HEK293 (cell line): ENCODE results near the gene ATP5MC2.
A peak's percentile ranks its signal among the peaks of the same experiment; 100 is the strongest.

Source experiments
- REPIN1 ChIP-seq: fragments of 450-650 bp; formaldehyde crosslinking; IDR thresholded peaks from 2 replicates; pipeline ENCODE4 v1.5.1; 2017; ENCODE audit warnings: missing biosample characterization, missing genetic modification characterization, low read depth
- WT1 ChIP-seq: fragments of 450-650 bp; formaldehyde crosslinking; IDR thresholded peaks from 2 replicates; pipeline ENCODE4 v1.5.1; 2016; ENCODE audit warnings: missing biosample characterization, missing genetic modification characterization
- ZNF266 ChIP-seq: fragments of 450-650 bp; formaldehyde crosslinking; IDR thresholded peaks from 2 replicates; pipeline ENCODE4 v1.5.1; 2016; ENCODE audit warnings: missing biosample characterization, missing genetic modification characterization, low read depth
- ZNF311 ChIP-seq: fragments of 450-650 bp; formaldehyde crosslinking; IDR thresholded peaks from 2 replicates; pipeline ENCODE4 v1.5.1; 2017; ENCODE audit warnings: missing biosample characterization, missing genetic modification characterization, borderline replicate concordance
- ZNF416 ChIP-seq: fragments of 450-650 bp; formaldehyde crosslinking; IDR thresholded peaks from 2 replicates; pipeline ENCODE4 v1.5.1; 2016; ENCODE audit warnings: missing biosample characterization, missing genetic modification characterization
- ZNF423 ChIP-seq: fragments of 450-650 bp; formaldehyde crosslinking; IDR thresholded peaks from 2 replicates; pipeline ENCODE4 v1.5.1; 2016; ENCODE audit warnings: missing biosample characterization, missing genetic modification characterization
- ZNF426 ChIP-seq: fragments of 450-650 bp; formaldehyde crosslinking; IDR thresholded peaks from 2 replicates; pipeline ENCODE4 v1.5.1; 2017; ENCODE audit warnings: missing biosample characterization, missing genetic modification characterization, mild to moderate bottlenecking, inconsistent platforms, moderate library complexity
- ZNF530 ChIP-seq: fragments of 450-650 bp; formaldehyde crosslinking; IDR thresholded peaks from 2 replicates; pipeline ENCODE4 v1.5.1; 2016; ENCODE audit warnings: low read depth, missing biosample characterization, missing genetic modification characterization
- ZNF596 ChIP-seq: fragments of 450-650 bp; IDR thresholded peaks from 2 replicates; pipeline ENCODE4 v1.5.0; 2018; ENCODE audit warnings: missing biosample characterization, mild to moderate bottlenecking, missing genetic modification characterization, moderate library complexity
- ZNF677 ChIP-seq: fragments of 450-650 bp; IDR thresholded peaks from 2 replicates; pipeline ENCODE4 v1.5.0; 2018; ENCODE audit warnings: missing biosample characterization, mild to moderate bottlenecking, missing genetic modification characterization, moderate library complexity
- ZSCAN16 ChIP-seq: fragments of 450-650 bp; formaldehyde crosslinking; IDR thresholded peaks from 2 replicates; pipeline ENCODE4 v1.5.1; 2016; ENCODE audit warnings: missing biosample characterization, missing genetic modification characterization
- TF ChIP-seq, protein P1 (sequence below): fragments of 450-650 bp; IDR thresholded peaks from 2 replicates; pipeline ENCODE4 v1.5.1; 2018; ENCODE audit warnings: missing biosample characterization, missing genetic modification characterization
- TF ChIP-seq, protein P2 (sequence below): fragments of 450-650 bp; formaldehyde crosslinking; conservative IDR thresholded peaks from 2 replicates; pipeline ENCODE4 v1.5.1; 2016; ENCODE audit warnings: low read depth, missing biosample characterization, missing genetic modification characterization
- TF ChIP-seq, protein P3 (sequence below): fragments of 450-650 bp; formaldehyde crosslinking; IDR thresholded peaks from 2 replicates; pipeline ENCODE4 v1.5.1; 2016; ENCODE audit warnings: missing biosample characterization, missing genetic modification characterization
- TF ChIP-seq, protein P4 (sequence below): fragments of 450-650 bp; formaldehyde crosslinking; IDR thresholded peaks from 2 replicates; pipeline ENCODE4 v1.5.1; 2016; ENCODE audit warnings: missing biosample characterization, missing genetic modification characterization
- TF ChIP-seq, protein P5 (sequence below): fragments of 450-650 bp; formaldehyde crosslinking; IDR thresholded peaks from 2 replicates; pipeline ENCODE4 v1.5.1; 2016; ENCODE audit warnings: missing biosample characterization, missing genetic modification characterization
- TF ChIP-seq, protein P6 (sequence below): fragments of 450-650 bp; formaldehyde crosslinking; IDR thresholded peaks from 2 replicates; pipeline ENCODE4 v1.5.1; 2016; ENCODE audit warnings: missing biosample characterization, missing genetic modification characterization
- TF ChIP-seq, protein P7 (sequence below): fragments of 450-650 bp; formaldehyde crosslinking; IDR thresholded peaks from 2 replicates; pipeline ENCODE4 v1.5.1; 2017; ENCODE audit warnings: missing biosample characterization, mild to moderate bottlenecking, missing genetic modification characterization, moderate library complexity
- TF ChIP-seq, protein P8 (sequence below): fragments of 450-650 bp; formaldehyde crosslinking; IDR thresholded peaks from 2 replicates; pipeline ENCODE4 v1.5.1; 2016; ENCODE audit warnings: missing biosample characterization, missing genetic modification characterization
- TF ChIP-seq, protein P9 (sequence below): fragments of 450-650 bp; formaldehyde crosslinking; IDR thresholded peaks from 2 replicates; pipeline ENCODE4 v1.5.1; 2016; ENCODE audit warnings: missing biosample characterization, missing genetic modification characterization
- TF ChIP-seq, protein P10 (sequence below): fragments of 450-650 bp; formaldehyde crosslinking; IDR thresholded peaks from 2 replicates; pipeline ENCODE4 v1.5.1; 2017; ENCODE audit warnings: missing biosample characterization, missing genetic modification characterization

The ATP5MC2 gene

DNA sequence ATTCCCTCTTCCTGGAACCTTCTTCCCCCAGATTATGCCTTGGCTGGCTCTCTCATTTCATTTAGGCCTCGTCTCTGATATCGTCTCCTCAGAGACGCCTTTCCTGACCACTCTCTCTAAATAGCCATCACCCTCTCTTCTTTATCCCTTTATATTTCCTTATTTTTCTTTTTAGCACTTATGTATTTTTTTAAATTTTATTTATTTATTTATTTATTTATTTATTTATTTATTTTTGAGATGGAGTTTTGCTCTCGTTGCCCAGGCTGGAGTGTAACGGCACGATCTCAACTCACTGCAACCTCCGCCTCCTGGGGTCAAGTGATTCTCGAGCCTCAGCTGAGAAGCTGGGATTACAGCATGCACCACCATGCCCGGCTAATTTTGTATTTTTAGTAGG is 8.1 kb upstream of the ATP5MC2 start (continued):
- peak; percentile 90 for TF ChIP-seq ZNF426 (tag by site-specific recombination)
- TF ChIP-seq, protein P1, sequence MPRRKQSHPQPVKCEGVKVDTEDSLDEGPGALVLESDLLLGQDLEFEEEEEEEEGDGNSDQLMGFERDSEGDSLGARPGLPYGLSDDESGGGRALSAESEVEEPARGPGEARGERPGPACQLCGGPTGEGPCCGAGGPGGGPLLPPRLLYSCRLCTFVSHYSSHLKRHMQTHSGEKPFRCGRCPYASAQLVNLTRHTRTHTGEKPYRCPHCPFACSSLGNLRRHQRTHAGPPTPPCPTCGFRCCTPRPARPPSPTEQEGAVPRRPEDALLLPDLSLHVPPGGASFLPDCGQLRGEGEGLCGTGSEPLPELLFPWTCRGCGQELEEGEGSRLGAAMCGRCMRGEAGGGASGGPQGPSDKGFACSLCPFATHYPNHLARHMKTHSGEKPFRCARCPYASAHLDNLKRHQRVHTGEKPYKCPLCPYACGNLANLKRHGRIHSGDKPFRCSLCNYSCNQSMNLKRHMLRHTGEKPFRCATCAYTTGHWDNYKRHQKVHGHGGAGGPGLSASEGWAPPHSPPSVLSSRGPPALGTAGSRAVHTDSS (tag by site-specific recombination) = no peak
- TF ChIP-seq ZSCAN16 (tag by site-specific recombination) = no peak
- TF ChIP-seq, protein P2, sequence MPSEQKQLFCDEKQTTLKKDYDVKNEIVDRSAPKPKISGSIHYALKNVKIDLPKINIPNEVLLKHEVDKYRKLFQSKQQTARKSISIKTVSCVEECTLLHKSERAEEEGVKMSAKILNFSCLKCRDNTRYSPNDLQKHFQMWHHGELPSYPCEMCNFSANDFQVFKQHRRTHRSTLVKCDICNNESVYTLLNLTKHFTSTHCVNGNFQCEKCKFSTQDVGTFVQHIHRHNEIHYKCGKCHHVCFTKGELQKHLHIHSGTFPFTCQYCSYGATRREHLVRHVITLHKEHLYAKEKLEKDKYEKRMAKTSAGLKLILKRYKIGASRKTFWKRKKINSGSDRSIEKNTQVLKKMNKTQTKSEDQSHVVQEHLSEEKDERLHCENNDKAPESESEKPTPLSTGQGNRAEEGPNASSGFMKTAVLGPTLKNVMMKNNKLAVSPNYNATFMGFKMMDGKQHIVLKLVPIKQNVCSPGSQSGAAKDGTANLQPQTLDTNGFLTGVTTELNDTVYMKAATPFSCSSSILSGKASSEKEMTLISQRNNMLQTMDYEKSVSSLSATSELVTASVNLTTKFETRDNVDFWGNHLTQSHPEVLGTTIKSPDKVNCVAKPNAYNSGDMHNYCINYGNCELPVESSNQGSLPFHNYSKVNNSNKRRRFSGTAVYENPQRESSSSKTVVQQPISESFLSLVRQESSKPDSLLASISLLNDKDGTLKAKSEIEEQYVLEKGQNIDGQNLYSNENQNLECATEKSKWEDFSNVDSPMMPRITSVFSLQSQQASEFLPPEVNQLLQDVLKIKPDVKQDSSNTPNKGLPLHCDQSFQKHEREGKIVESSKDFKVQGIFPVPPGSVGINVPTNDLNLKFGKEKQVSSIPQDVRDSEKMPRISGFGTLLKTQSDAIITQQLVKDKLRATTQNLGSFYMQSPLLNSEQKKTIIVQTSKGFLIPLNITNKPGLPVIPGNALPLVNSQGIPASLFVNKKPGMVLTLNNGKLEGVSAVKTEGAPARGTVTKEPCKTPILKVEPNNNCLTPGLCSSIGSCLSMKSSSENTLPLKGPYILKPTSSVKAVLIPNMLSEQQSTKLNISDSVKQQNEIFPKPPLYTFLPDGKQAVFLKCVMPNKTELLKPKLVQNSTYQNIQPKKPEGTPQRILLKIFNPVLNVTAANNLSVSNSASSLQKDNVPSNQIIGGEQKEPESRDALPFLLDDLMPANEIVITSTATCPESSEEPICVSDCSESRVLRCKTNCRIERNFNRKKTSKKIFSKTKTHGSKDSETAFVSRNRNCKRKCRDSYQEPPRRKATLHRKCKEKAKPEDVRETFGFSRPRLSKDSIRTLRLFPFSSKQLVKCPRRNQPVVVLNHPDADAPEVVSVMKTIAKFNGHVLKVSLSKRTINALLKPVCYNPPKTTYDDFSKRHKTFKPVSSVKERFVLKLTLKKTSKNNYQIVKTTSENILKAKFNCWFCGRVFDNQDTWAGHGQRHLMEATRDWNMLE (tag by site-specific recombination) = peak; percentile 89
- TF ChIP-seq, protein P3, sequence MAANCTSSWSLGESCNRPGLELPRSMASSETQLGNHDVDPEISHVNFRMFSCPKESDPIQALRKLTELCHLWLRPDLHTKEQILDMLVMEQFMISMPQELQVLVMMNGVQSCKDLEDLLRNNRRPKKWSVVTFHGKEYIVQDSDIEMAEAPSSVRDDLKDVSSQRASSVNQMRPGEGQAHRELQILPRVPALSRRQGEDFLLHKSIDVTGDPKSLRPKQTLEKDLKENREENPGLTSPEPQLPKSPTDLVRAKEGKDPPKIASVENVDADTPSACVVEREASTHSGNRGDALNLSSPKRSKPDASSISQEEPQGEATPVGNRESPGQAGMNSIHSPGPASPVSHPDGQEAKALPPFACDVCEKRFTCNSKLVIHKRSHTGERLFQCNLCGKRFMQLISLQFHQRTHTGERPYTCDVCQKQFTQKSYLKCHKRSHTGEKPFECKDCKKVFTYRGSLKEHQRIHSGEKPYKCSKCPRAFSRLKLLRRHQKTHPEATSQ (tag by site-specific recombination) = no peak
- TF ChIP-seq, protein P4, sequence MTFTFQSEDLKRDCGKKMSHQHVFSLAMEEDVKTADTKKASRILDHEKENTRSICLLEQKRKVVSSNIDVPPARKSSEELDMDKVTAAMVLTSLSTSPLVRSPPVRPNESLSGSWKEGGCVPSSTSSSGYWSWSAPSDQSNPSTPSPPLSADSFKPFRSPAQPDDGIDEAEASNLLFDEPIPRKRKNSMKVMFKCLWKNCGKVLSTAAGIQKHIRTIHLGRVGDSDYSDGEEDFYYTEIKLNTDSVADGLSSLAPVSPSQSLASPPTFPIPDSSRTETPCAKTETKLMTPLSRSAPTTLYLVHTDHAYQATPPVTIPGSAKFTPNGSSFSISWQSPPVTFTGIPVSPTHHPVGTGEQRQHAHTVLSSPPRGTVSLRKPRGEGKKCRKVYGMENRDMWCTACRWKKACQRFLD (tag by site-specific recombination) = no peak
- TF ChIP-seq ZNF530 = no peak
- no peak for TF ChIP-seq REPIN1
- TF ChIP-seq, protein P5, sequence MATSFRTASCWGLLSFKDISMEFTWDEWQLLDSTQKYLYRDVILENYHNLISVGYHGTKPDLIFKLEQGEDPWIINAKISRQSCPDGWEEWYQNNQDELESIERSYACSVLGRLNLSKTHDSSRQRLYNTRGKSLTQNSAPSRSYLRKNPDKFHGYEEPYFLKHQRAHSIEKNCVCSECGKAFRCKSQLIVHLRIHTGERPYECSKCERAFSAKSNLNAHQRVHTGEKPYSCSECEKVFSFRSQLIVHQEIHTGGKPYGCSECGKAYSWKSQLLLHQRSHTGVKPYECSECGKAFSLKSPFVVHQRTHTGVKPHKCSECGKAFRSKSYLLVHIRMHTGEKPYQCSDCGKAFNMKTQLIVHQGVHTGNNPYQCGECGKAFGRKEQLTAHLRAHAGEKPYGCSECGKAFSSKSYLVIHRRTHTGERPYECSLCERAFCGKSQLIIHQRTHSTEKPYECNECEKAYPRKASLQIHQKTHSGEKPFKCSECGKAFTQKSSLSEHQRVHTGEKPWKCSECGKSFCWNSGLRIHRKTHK (tag by site-specific recombination) = no peak
- no peak for TF ChIP-seq WT1 (tag by site-specific recombination)
- TF ChIP-seq, protein P6, sequence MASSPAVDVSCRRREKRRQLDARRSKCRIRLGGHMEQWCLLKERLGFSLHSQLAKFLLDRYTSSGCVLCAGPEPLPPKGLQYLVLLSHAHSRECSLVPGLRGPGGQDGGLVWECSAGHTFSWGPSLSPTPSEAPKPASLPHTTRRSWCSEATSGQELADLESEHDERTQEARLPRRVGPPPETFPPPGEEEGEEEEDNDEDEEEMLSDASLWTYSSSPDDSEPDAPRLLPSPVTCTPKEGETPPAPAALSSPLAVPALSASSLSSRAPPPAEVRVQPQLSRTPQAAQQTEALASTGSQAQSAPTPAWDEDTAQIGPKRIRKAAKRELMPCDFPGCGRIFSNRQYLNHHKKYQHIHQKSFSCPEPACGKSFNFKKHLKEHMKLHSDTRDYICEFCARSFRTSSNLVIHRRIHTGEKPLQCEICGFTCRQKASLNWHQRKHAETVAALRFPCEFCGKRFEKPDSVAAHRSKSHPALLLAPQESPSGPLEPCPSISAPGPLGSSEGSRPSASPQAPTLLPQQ = no peak
- TF ChIP-seq, protein P7, sequence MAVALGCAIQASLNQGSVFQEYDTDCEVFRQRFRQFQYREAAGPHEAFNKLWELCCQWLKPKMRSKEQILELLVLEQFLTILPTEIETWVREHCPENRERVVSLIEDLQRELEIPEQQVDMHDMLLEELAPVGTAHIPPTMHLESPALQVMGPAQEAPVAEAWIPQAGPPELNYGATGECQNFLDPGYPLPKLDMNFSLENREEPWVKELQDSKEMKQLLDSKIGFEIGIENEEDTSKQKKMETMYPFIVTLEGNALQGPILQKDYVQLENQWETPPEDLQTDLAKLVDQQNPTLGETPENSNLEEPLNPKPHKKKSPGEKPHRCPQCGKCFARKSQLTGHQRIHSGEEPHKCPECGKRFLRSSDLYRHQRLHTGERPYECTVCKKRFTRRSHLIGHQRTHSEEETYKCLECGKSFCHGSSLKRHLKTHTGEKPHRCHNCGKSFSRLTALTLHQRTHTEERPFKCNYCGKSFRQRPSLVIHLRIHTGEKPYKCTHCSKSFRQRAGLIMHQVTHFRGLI (tag by site-specific recombination) = no peak
- no peak for TF ChIP-seq ZNF423 (tag by site-specific recombination)
- TF ChIP-seq ZNF677 (tag by site-specific recombination) = no peak
- TF ChIP-seq, protein P8, sequence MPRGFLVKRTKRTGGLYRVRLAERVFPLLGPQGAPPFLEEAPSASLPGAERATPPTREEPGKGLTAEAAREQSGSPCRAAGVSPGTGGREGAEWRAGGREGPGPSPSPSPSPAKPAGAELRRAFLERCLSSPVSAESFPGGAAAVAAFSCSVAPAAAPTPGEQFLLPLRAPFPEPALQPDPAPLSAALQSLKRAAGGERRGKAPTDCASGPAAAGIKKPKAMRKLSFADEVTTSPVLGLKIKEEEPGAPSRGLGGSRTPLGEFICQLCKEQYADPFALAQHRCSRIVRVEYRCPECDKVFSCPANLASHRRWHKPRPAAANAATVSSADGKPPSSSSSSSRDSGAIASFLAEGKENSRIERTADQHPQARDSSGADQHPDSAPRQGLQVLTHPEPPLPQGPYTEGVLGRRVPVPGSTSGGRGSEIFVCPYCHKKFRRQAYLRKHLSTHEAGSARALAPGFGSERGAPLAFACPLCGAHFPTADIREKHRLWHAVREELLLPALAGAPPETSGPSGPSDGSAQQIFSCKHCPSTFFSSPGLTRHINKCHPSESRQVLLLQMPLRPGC = no peak
- TF ChIP-seq, protein P9, sequence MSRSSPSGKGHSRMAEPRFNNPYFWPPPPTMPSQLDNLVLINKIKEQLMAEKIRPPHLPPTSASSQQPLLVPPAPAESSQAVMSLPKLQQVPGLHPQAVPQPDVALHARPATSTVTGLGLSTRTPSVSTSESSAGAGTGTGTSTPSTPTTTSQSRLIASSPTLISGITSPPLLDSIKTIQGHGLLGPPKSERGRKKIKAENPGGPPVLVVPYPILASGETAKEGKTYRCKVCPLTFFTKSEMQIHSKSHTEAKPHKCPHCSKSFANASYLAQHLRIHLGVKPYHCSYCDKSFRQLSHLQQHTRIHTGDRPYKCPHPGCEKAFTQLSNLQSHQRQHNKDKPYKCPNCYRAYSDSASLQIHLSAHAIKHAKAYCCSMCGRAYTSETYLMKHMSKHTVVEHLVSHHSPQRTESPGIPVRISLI (tag by site-specific recombination) = no peak
- TF ChIP-seq ZNF416 (tag by site-specific recombination) = no peak
- TF ChIP-seq ZNF311 (tag by site-specific recombination) = no peak
- TF ChIP-seq, protein P10, sequence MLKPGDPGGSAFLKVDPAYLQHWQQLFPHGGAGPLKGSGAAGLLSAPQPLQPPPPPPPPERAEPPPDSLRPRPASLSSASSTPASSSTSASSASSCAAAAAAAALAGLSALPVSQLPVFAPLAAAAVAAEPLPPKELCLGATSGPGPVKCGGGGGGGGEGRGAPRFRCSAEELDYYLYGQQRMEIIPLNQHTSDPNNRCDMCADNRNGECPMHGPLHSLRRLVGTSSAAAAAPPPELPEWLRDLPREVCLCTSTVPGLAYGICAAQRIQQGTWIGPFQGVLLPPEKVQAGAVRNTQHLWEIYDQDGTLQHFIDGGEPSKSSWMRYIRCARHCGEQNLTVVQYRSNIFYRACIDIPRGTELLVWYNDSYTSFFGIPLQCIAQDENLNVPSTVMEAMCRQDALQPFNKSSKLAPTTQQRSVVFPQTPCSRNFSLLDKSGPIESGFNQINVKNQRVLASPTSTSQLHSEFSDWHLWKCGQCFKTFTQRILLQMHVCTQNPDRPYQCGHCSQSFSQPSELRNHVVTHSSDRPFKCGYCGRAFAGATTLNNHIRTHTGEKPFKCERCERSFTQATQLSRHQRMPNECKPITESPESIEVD (tag by site-specific recombination) = no peak
- no peak for TF ChIP-seq ZNF596 (tag by site-specific recombination)
- TF ChIP-seq ZNF266 (tag by site-specific recombination) = 0 out of 2 replicates have a peak, but pooled peaks have one; percentile 20
